Immature natural killer cell (primary cell): ENCODE results near the gene IZUMO1R. TPM values are rescaled to one million over a fixed set of nuclear protein-coding genes. Genes with fewer than 3 reads are reported as not detected.
"Not testable (repeated sequence)": the region's sequence is repeated elsewhere in the genome, so short reads cannot be mapped to it uniquely, and the experiment has no call there.

ENCODE experiments used
- DNase-seq, 3 donors: peaks; one replicate each; pipeline ENCODE4 v3.0.0; 2022; ENCODE audit warnings: mixed read lengths in 1 of 3
- H3K27ac Mint-ChIP-seq, 6 donors: one replicate each; pipeline ENCODE4 v1.8.0; 2020; ENCODE audit warnings: mixed read lengths in 6 of 6, mild to moderate bottlenecking in 5 of 6, inconsistent platforms in 4 of 6, moderate library complexity in 3 of 6
- H3K27me3 Mint-ChIP-seq, 3 donors: one replicate each; pipeline ENCODE4 v1.8.0; 2020 to 2021; ENCODE audit warnings: low read depth in 3 of 3, mild to moderate bottlenecking in 3 of 3, mixed read lengths in 3 of 3, moderate library complexity in 3 of 3, inconsistent platforms in 1 of 3
- H3K36me3 Mint-ChIP-seq, 3 donors: one replicate each; pipeline ENCODE4 v1.8.0; 2020; ENCODE audit warnings: mixed read lengths in 3 of 3, inconsistent platforms in 2 of 3, mild to moderate bottlenecking in 2 of 3
- H3K4me1 Mint-ChIP-seq, 2 donors: one replicate each; pipeline ENCODE4 v1.8.0; 2020; ENCODE audit warnings: inconsistent platforms in 2 of 2, mild to moderate bottlenecking in 2 of 2, mixed read lengths in 2 of 2, moderate library complexity in 1 of 2
- H3K4me3 Mint-ChIP-seq, 5 donors: one replicate each; pipeline ENCODE4 v1.8.0; 2020; ENCODE audit warnings: mild to moderate bottlenecking in 5 of 5, mixed read lengths in 5 of 5, inconsistent platforms in 3 of 5, moderate library complexity in 3 of 5
- H3K9me3 Mint-ChIP-seq, 6 donors: one replicate each; pipeline ENCODE4 v1.8.0; 2020; ENCODE audit warnings: mild to moderate bottlenecking in 6 of 6, mixed read lengths in 6 of 6, inconsistent platforms in 4 of 6, moderate library complexity in 3 of 6
- polyA plus RNA-seq, 3 donors: library from polyadenylated mRNA; unstranded; fragments of 300-500 nt; fragmentation: Illumina TruSeq; gene quantifications; one replicate each; pipeline ENCODE4 v1.2.3, GENCODE V29; 2021

IZUMO1R gene
- not detected for polyA plus RNA-seq

- Mint-ChIP-seq H3K9me3 (no peaks in the 10 kb centered on the region), H3K27me3 (peaks cover 3 to 4% (median 3%) of the 10 kb centered on the region in 3 donors), H3K4me1 (no peaks in the 10 kb centered on the region), H3K36me3 (no peaks in the 10 kb centered on the region), H3K27ac (no peak within 1 kb of the TSS), H3K4me3 (no peak within 1 kb of the TSS)
- no peak for DNase-seq
These were observed at the start of gene IZUMO1R for GRCh38 chr11:94303966-94304958. Gene IZUMO1R, plus strand, starts transcription at chr11:94304580. Its CDS starts 1,057 bp downstream, at chr11:94305637.

GRCh38 chr11:94271885-94272372, 32.5 kb upstream of the IZUMO1R start:
- H3K9me3 Mint-ChIP-seq, result peaks cover 0 to 19% (median 13%) of the 10 kb centered on the region in 6 donors
- no peak overlapping the region for H3K4me3 Mint-ChIP-seq
- DNase-seq, result no peak
- no peaks in the 10 kb centered on the region for H3K4me1 Mint-ChIP-seq
- H3K36me3 Mint-ChIP-seq, result no peaks in the 10 kb centered on the region
- H3K27me3 Mint-ChIP-seq, result peaks cover 0 to 2% (median 2%) of the 10 kb centered on the region in 3 donors
- H3K27ac Mint-ChIP-seq, result no peak overlapping the region

DNA sequence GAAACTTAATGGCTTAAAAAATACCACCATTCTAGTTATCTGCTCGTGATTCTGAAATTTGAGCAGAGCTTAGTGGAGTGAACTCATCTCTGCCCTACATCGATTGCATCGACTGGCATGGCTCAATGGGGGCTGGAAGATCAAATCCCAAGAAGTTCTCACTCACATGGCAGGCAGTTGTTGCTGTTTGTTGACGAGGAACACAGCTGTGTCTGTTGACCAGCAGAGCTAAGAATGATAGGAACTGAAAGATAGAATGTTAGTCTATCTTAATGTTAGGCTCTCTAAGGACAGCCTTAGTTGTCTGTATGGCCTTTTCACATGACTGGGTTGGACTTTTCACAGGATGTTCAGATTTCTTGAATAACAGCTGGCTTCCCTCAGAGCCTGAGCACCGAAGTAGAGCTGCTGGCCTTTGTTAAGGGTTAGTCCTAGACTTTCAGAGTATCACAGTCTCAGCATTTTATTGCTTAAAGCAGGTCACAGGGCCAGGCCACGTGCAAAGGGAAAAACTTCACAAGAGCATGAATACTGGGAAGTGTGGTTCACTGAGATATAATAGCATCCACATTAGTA, 31.6 kb upstream of the IZUMO1R start:
- Mint-ChIP-seq H3K4me3 (no peak overlapping the region), H3K27ac (no peak overlapping the region), H3K4me1 (no peaks in the 10 kb centered on the region), H3K9me3 (peaks cover 0 to 19% (median 7%) of the 10 kb centered on the region in 6 donors), H3K27me3 (peaks cover 0 to 2% (median 2%) of the 10 kb centered on the region in 3 donors), H3K36me3 (no peaks in the 10 kb centered on the region)
- DNase-seq, result no peak

- Mint-ChIP-seq H3K27me3 (peaks cover 0 to 2% (median 0%) of the 10 kb centered on the region in 3 donors), H3K4me1 (no peaks in the 10 kb centered on the region), H3K4me3 (no peak overlapping the region), H3K36me3 (no peaks in the 10 kb centered on the region), H3K9me3 (peaks cover 0 to 4% (median 0%) of the 10 kb centered on the region in 6 donors), H3K27ac (no peak overlapping the region)
- no peak for DNase-seq
These were observed 28.4 kb upstream of the IZUMO1R start for GRCh38 chr11:94275961-94276360.

- no peaks in the 10 kb centered on the region for H3K4me1 Mint-ChIP-seq
- no peaks in the 10 kb centered on the region for H3K36me3 Mint-ChIP-seq
- peaks cover 0 to 7% (median 0%) of the 10 kb centered on the region in 6 donors for H3K9me3 Mint-ChIP-seq
- H3K27me3 Mint-ChIP-seq, result peaks cover 0 to 8% (median 0%) of the 10 kb centered on the region in 3 donors
- H3K27ac Mint-ChIP-seq, result no peak overlapping the region
- H3K4me3 Mint-ChIP-seq, result no peak overlapping the region
- no peak for DNase-seq
These were observed 27.4 kb upstream of the IZUMO1R start for GRCh38 chr11:94276943-94277342.

DNA sequence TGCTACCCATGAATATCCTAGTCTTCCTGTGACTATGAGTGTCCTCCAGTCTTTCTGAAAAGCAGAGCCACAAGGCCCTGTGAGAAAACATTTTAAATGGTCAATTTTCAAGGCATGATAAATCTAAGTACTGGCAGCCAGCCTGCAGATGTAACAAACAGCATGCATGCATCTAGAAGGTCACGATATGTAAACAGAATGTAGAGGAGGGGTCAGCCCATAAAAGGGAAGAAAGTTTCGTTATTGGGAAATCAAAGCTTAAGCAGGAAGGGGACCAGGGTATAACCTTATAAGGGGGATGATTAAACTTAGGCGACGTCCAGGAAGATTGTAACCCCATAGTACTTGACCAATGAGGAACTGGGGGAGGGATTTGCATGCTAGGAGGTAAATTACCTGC, 26.2 kb upstream of the IZUMO1R start:
- not testable (repeated sequence) for H3K36me3 Mint-ChIP-seq, DNase-seq, H3K4me1 Mint-ChIP-seq, H3K27ac Mint-ChIP-seq, H3K27me3 Mint-ChIP-seq, H3K4me3 Mint-ChIP-seq, H3K9me3 Mint-ChIP-seq

DNA sequence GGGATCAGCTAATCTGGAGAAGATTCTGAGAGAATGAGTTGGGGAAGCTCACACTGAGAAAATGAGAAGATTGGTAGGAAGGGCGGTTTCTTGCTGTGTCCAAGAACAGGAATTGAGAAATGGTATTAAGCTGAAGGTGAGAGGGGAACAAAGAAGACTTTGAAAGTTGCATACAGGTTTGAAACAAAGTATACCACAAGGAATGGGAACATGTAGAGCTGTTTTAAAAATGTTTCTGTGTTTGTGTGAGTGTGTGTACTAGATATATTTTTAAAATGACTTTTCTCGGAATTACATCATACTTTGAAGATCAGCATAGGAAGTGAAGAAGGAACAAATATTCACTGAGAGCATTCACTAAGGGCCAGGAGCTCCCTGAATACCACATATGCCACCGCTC, 24.4 kb upstream of the IZUMO1R start:
- no peak overlapping the region for H3K4me3 Mint-ChIP-seq
- DNase-seq, result no peak
- H3K27me3 Mint-ChIP-seq, result peaks cover 0 to 6% (median 0%) of the 10 kb centered on the region in 3 donors
- no peaks in the 10 kb centered on the region for H3K4me1 Mint-ChIP-seq
- H3K9me3 Mint-ChIP-seq, result peaks cover 0 to 10% (median 0%) of the 10 kb centered on the region in 6 donors
- H3K27ac Mint-ChIP-seq, result no peak overlapping the region
- H3K36me3 Mint-ChIP-seq, result no peaks in the 10 kb centered on the region

DNA sequence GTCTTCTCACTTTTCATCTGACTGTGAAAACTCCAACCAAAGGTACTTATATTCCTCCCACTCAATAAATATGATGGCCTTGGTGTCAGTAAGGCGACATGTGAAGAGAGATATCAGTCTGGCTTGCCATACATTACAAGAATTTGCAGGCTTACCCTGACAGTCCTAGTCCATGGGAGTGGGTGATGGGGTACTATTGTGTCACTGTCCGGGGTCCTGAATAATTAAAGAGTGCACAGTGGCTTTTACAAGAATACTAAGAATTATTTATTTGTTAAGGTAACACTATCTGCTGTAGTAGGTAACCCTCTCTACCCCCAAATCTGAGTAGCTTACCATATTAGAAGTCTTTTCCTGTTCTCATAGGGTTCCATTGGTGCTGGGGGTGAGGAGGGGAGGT, 23.1 kb upstream of the IZUMO1R start:
- Mint-ChIP-seq H3K4me3 (no peak overlapping the region), H3K9me3 (peaks cover 0 to 10% (median under 1%) of the 10 kb centered on the region in 6 donors), H3K4me1 (no peaks in the 10 kb centered on the region), H3K36me3 (no peaks in the 10 kb centered on the region), H3K27me3 (peaks cover 0 to 9% (median 2%) of the 10 kb centered on the region in 3 donors), H3K27ac (no peak overlapping the region)
- DNase-seq, result no peak

- no peaks in the 10 kb centered on the region for H3K36me3 Mint-ChIP-seq
- DNase-seq, result no peak
- peaks cover 0 to 11% (median 2%) of the 10 kb centered on the region in 6 donors for H3K9me3 Mint-ChIP-seq
- H3K4me1 Mint-ChIP-seq, result no peaks in the 10 kb centered on the region
- H3K27me3 Mint-ChIP-seq, result peaks cover 2 to 9% (median 3%) of the 10 kb centered on the region in 3 donors
- no peak overlapping the region for H3K4me3 Mint-ChIP-seq
- H3K27ac Mint-ChIP-seq, result no peak overlapping the region
These were observed 20.7 kb upstream of the IZUMO1R start for GRCh38 chr11:94283678-94284077.

- Mint-ChIP-seq H3K4me3 (no peak overlapping the region), H3K9me3 (peaks cover 0 to 10% (median 3%) of the 10 kb centered on the region in 6 donors), H3K36me3 (no peaks in the 10 kb centered on the region), H3K4me1 (no peaks in the 10 kb centered on the region), H3K27me3 (peaks cover 1 to 7% (median 5%) of the 10 kb centered on the region in 3 donors), H3K27ac (no peak overlapping the region)
- no peak for DNase-seq
These were observed 8.8 kb upstream of the IZUMO1R start for GRCh38 chr11:94295534-94295933.

DNA sequence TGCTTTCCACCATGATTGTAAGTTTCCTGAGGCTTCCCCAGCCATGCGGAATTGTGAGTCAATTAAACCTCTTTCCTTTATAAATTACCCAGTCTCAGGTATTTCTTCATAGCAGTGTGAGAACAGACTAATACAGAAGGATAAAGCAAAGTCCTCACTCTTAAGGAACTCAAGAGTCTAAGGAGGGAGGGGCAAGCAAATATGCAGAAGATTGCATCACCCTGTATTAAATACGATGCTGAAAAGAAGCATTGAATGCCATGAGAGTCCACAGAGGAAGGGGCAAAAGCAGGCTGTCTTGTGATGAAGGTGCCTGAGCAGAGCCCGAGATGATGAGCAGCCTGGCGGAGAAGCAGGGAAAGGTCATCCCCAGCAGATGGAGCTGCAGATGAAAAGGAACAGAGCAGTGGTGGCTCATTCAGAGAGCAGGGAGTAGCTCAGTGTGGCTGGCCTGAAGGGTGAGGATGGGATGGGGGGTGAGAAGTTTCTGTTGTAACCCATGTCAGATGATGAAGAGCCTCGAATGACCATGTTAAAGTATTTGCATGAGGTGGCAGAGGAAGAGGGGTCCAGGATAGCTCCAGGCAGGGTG, 6.3 kb upstream of the IZUMO1R start:
- H3K36me3 Mint-ChIP-seq, result no peaks in the 10 kb centered on the region
- H3K4me3 Mint-ChIP-seq, result no peak overlapping the region
- H3K9me3 Mint-ChIP-seq, result peaks cover 0 to 3% (median 0%) of the 10 kb centered on the region in 6 donors
- H3K27ac Mint-ChIP-seq, result no peak overlapping the region
- no peaks in the 10 kb centered on the region for H3K4me1 Mint-ChIP-seq
- DNase-seq, result no peak
- peaks cover 3 to 5% (median 5%) of the 10 kb centered on the region in 3 donors for H3K27me3 Mint-ChIP-seq

GRCh38 chr11:94302776-94303175, 1.6 kb upstream of the IZUMO1R start:
- H3K9me3 Mint-ChIP-seq, result peaks cover 0 to 1% (median 0%) of the 10 kb centered on the region in 6 donors
- peaks cover 4 to 5% (median 5%) of the 10 kb centered on the region in 3 donors for H3K27me3 Mint-ChIP-seq
- no peak for DNase-seq
- no peaks in the 10 kb centered on the region for H3K4me1 Mint-ChIP-seq
- no peak overlapping the region for H3K4me3 Mint-ChIP-seq
- no peak overlapping the region for H3K27ac Mint-ChIP-seq
- H3K36me3 Mint-ChIP-seq, result no peaks in the 10 kb centered on the region

GRCh38 chr11:94305146-94305545, 766 bp downstream of the IZUMO1R start:
- H3K36me3 Mint-ChIP-seq, result no peaks in the 10 kb centered on the region
- H3K4me3 Mint-ChIP-seq, result no peak overlapping the region
- no peaks in the 10 kb centered on the region for H3K4me1 Mint-ChIP-seq
- no peak for DNase-seq
- peaks cover 2 to 4% (median 3%) of the 10 kb centered on the region in 3 donors for H3K27me3 Mint-ChIP-seq
- no peak overlapping the region for H3K27ac Mint-ChIP-seq
- H3K9me3 Mint-ChIP-seq, result no peaks in the 10 kb centered on the region
